ENCODE measurements around the gene ATP2A1. TPM values are rescaled to one million over a fixed set of nuclear protein-coding genes. Genes with fewer than 3 reads are reported as not detected.

The ATP2A1 gene
- polyA plus RNA-seq, 1 donor (not counting 4 experiments of a cell fraction or from before 2014, with no cell fraction given): 0.12 TPM

- no peak overlapping the region for H2AFZ ChIP-seq (ENCODE audit: control insufficient read depth, low read length)
- no peak overlapping the region for H3K4me3 ChIP-seq (ENCODE audit: control insufficient read depth in 2 of 3, extremely low read depth in 1 of 3, insufficient read depth in 2 of 3, low read depth in 1 of 3, low read length in 3 of 3)
- no peak overlapping the region for H3K27ac ChIP-seq (ENCODE audit: control insufficient read depth, insufficient read depth, low read length)
- no peaks in the 10 kb centered on the region for H3K9me1 ChIP-seq (ENCODE audit: control insufficient read depth, extremely low read depth, insufficient read depth, low read length)
- no peak for DNase-seq (ENCODE audit: low read depth, low spot score)
- H3K27me3 ChIP-seq (ENCODE audit: control insufficient read depth, extremely low read depth, insufficient read depth, low read length): no peaks in the 10 kb centered on the region
- H4K20me1 ChIP-seq (ENCODE audit: control insufficient read depth, extremely low read depth, insufficient read depth, low read length): peaks cover 13% of the 10 kb centered on the region
- dilution Hi-C loops (cut with MboI; ENCODE audit: extremely low pct_ligation_motif_present, low sequenced_read_pairs): no loop called here
- TF ChIP-seq CTCF (optimal IDR thresholded peaks at IDR 0.05 in 1 of 3, IDR thresholded peaks at IDR 0.05 in 1 of 3, conservative IDR thresholded peaks at IDR 0.05 in 1 of 3; ENCODE audit: extremely low read depth in 1 of 3, insufficient read depth in 2 of 3, low read length in 3 of 3) (no peak), EZH2 (IDR thresholded peaks at IDR 0.05; ENCODE audit: low read length) (no peak)
- peaks cover 57% of the 10 kb centered on the region for H3K79me2 ChIP-seq (ENCODE audit: control insufficient read depth, insufficient read depth, low read length)
- FAIRE-seq: no peak
- peaks cover 7% of the 10 kb centered on the region for H3K4me1 ChIP-seq (ENCODE audit: control insufficient read depth, extremely low read depth, insufficient read depth, low read length)
- H3K9ac ChIP-seq (ENCODE audit: control insufficient read depth, extremely low read depth, insufficient read depth, low read length): no peak overlapping the region
- peaks cover 68 to 74% of the 10 kb centered on the region in 2 experiments for H3K36me3 ChIP-seq (ENCODE audit: control insufficient read depth in 2 of 2, extremely low read depth in 1 of 2, insufficient read depth in 2 of 2, low read length in 2 of 2)
- no peak overlapping the region for H3K4me2 ChIP-seq (ENCODE audit: control insufficient read depth, extremely low read depth, insufficient read depth, low read depth, low read length)
- no peaks in the 10 kb centered on the region for H3K9me3 ChIP-seq (ENCODE audit: control insufficient read depth, low read depth, low read length)
Measured at GRCh38 chr16:28830531-28830930, 47.8 kb upstream of the ATP2A1 start.

- Histone ChIP-seq H3K36me3 (ENCODE audit: control insufficient read depth in 2 of 2, extremely low read depth in 1 of 2, insufficient read depth in 2 of 2, low read length in 2 of 2) (peaks cover 59 to 65% of the 10 kb centered on the region in 2 experiments), H3K27me3 (ENCODE audit: control insufficient read depth, extremely low read depth, insufficient read depth, low read length) (no peaks in the 10 kb centered on the region), H2AFZ (ENCODE audit: control insufficient read depth, low read length) (no peak overlapping the region), H3K79me2 (ENCODE audit: control insufficient read depth, insufficient read depth, low read length) (peaks cover 19% of the 10 kb centered on the region), H3K9me1 (ENCODE audit: control insufficient read depth, extremely low read depth, insufficient read depth, low read length) (no peaks in the 10 kb centered on the region), H3K9ac (ENCODE audit: control insufficient read depth, extremely low read depth, insufficient read depth, low read length) (no peak overlapping the region), H3K27ac (ENCODE audit: control insufficient read depth, insufficient read depth, low read length) (no peak overlapping the region), H3K4me3 (ENCODE audit: control insufficient read depth in 2 of 3, extremely low read depth in 1 of 3, insufficient read depth in 2 of 3, low read depth in 1 of 3, low read length in 3 of 3) (no peak overlapping the region), H3K4me2 (ENCODE audit: control insufficient read depth, extremely low read depth, insufficient read depth, low read depth, low read length) (no peak overlapping the region), H3K4me1 (ENCODE audit: control insufficient read depth, extremely low read depth, insufficient read depth, low read length) (no peaks in the 10 kb centered on the region), H4K20me1 (ENCODE audit: control insufficient read depth, extremely low read depth, insufficient read depth, low read length) (peaks cover 7% of the 10 kb centered on the region), H3K9me3 (ENCODE audit: control insufficient read depth, low read depth, low read length) (no peaks in the 10 kb centered on the region)
- dilution Hi-C loops (cut with MboI; ENCODE audit: extremely low pct_ligation_motif_present, low sequenced_read_pairs): no loop called here
- no peak for DNase-seq (ENCODE audit: low read depth, low spot score)
- TF ChIP-seq EZH2 (IDR thresholded peaks at IDR 0.05; ENCODE audit: low read length): no peak
- no peak for TF ChIP-seq CTCF (optimal IDR thresholded peaks at IDR 0.05 in 1 of 3, IDR thresholded peaks at IDR 0.05 in 1 of 3, conservative IDR thresholded peaks at IDR 0.05 in 1 of 3; ENCODE audit: extremely low read depth in 1 of 3, insufficient read depth in 2 of 3, low read length in 3 of 3)
- FAIRE-seq: no peak
Measured at GRCh38 chr16:28834349-28834748, 43.9 kb upstream of the ATP2A1 start.
